Breast epithelium (tissue), 3 donors: ENCODE measurements around the gene DMRT1.

Experiments used
- POLR2A ChIP-seq: fragments of 450-650 bp; IDR thresholded peaks from one replicate; pipeline ENCODE4 v1.6.1; 2016; ENCODE audit warnings: antibody characterized with exemption, mild to moderate bottlenecking, moderate library complexity
- POLR2AphosphoS5 ChIP-seq, 3 donors: sonication (generic); formaldehyde crosslinking; IDR thresholded peaks; one replicate each; pipeline ENCODE4 v1.6.1; 2017; ENCODE audit warnings: antibody characterized with exemption in 3 of 3

DNA sequence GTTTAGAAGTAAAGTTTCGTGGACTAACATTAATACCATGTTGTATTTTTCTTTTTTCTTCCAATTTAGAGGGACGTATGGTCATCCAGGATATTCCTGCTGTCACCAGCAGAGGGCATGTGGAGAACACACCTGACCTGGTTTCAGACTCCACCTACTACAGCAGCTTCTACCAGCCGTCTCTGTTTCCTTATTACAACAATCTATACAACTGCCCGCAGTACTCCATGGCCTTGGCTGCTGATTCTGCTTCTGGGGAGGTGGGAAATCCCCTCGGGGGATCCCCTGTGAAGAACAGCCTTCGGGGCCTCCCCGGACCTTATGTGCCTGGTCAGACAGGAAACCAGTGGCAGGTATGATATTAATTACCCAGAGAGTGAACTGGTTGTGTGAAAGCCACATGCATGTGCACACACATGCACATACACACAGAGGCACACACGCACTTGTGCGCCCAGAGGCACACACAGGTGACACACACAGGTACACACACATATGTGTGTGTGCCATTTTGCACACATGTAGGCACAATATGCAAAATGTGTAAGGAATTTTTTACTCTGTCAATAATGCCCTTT is 52.4 kb downstream of the DMRT1 start:
- no peak for TF ChIP-seq POLR2AphosphoS5 (IDR thresholded peaks at IDR 0.05)
- TF ChIP-seq POLR2A: no peak
